SK-N-SH (cell line): ENCODE data around the gene DYRK1A. TPM values are rescaled to one million over a fixed set of nuclear protein-coding genes. Genes with fewer than 3 reads are reported as not detected.

Experiments
- CTCF ChIA-PET: fragments of 300-600, 350-600 bp; formaldehyde crosslinking; extraction: SDS; loops from one replicate; lab custom pipeline; 2021; lab: Yijun Ruan, JAX
- POLR2A ChIA-PET: fragments of 350-600 bp; sonication (Branson Sonifier 250); formaldehyde crosslinking; extraction: SDS; loops from one replicate; lab custom pipeline; 2020; ENCODE audit warnings: antibody characterized with exemption, inconsistent platforms; lab: Yijun Ruan, JAX
- DNase-seq: peaks from one replicate; pipeline ENCODE4 v3.0.0; 2012
- H2AFZ ChIP-seq: fragments of 200-600 bp; sonication (generic); 2 replicates; pipeline ENCODE4 v1.8.1; 2016; ENCODE audit warnings: antibody characterized with exemption, mild to moderate bottlenecking, low read depth
- H3F3A ChIP-seq: fragments of 200-600 bp; sonication (generic); replicated peaks from 2 replicates; pipeline ENCODE3; 2016; ENCODE audit warnings: antibody characterized with exemption, mild to moderate bottlenecking; ENCODE audit not compliant: insufficient read depth
- H3K27ac ChIP-seq, 2 experiments: fragments of 200-500 bp in 1 of 2; fragments of 200-600 bp in 1 of 2; sonication (Bioruptor generic) in 1 of 2; sonication (generic), shearing (Covaris generic) in 1 of 2; 2 replicates each; pipeline versions ENCODE4 v1.5.1 to v1.6.1; 2014 to 2016; ENCODE audit warnings: low read depth in 2 of 2, inconsistent platforms in 1 of 2, low read length in 1 of 2, mild to moderate bottlenecking in 1 of 2, mixed read lengths in 1 of 2
- H3K27me3 ChIP-seq: fragments of 200-600 bp; sonication (generic), shearing (Covaris generic); 2 replicates; pipeline ENCODE4 v1.6.1; 2016; ENCODE audit warnings: mixed run types; ENCODE audit not compliant: insufficient read depth
- H3K36me3 ChIP-seq, 2 experiments: fragments of 200-500 bp in 1 of 2; fragments of 200-600 bp in 1 of 2; sonication (Bioruptor generic) in 1 of 2; sonication (generic) in 1 of 2; replicated peaks in 1 of 2; 2 replicates each; pipeline versions ENCODE3 to v1.5.1; 2014 to 2016; ENCODE audit warnings: low read length in 1 of 2, mild to moderate bottlenecking in 1 of 2; ENCODE audit not compliant: insufficient read depth in 2 of 2, control insufficient read depth in 1 of 2
- H3K4me1 ChIP-seq, 2 experiments: fragments of 200-500 bp in 1 of 2; fragments of 200-600 bp in 1 of 2; sonication (Bioruptor generic) in 1 of 2; sonication (generic), shearing (Covaris generic) in 1 of 2; 2 replicates each; pipeline versions ENCODE4 v1.5.1 to v1.6.1; 2014 to 2016; ENCODE audit warnings: low read depth in 1 of 2, low read length in 1 of 2, mixed run types in 1 of 2; ENCODE audit not compliant: insufficient read depth in 2 of 2, control insufficient read depth in 1 of 2
- H3K4me2 ChIP-seq: fragments of 200-600 bp; sonication (generic), shearing (Covaris generic); 2 replicates; pipeline ENCODE4 v1.6.1; 2017; ENCODE audit warnings: mixed run types
- H3K4me3 ChIP-seq, 2 experiments: fragments of 200-500 bp in 1 of 2; fragments of 200-600 bp in 1 of 2; sonication (Bioruptor generic) in 1 of 2; sonication (generic), shearing (Covaris generic) in 1 of 2; 2 replicates each; pipeline versions ENCODE4 v1.5.1 to v1.8.1; 2014 to 2016; ENCODE audit warnings: low read depth in 2 of 2, inconsistent platforms in 1 of 2, low read length in 1 of 2, mild to moderate bottlenecking in 1 of 2, mixed read lengths in 1 of 2, moderate library complexity in 1 of 2
- H3K79me2 ChIP-seq: fragments of 200-600 bp; sonication (generic); 2 replicates; pipeline ENCODE4 v1.8.1; 2017; ENCODE audit warnings: mild to moderate bottlenecking; ENCODE audit not compliant: insufficient read depth
- H3K9ac ChIP-seq: fragments of 200-600 bp; sonication (generic); 2 replicates; pipeline ENCODE4 v1.6.1; 2017; ENCODE audit warnings: mixed run types
- H3K9me2 ChIP-seq: fragments of 200-600 bp; sonication (generic); 2 replicates; pipeline ENCODE4 v1.6.1; 2017; ENCODE audit warnings: mixed run types
- H3K9me3 ChIP-seq: fragments of 200-600 bp; sonication (generic); 2 replicates; pipeline ENCODE4 v1.6.1; 2017; ENCODE audit warnings: mixed run types, mild to moderate bottlenecking, moderate library complexity
- H4K20me1 ChIP-seq: fragments of 200-600 bp; sonication (generic); 2 replicates; pipeline ENCODE4 v1.6.1; 2017; ENCODE audit warnings: mild to moderate bottlenecking, mixed run types; ENCODE audit not compliant: insufficient read depth
- EZH2phosphoT487 ChIP-seq: fragments of 200-600 bp; sonication (generic); IDR thresholded peaks from 2 replicates; pipeline ENCODE4 v1.6.1; 2017; ENCODE audit warnings: low read depth, mixed run types, mild to moderate bottlenecking, antibody characterized with exemption, moderate library complexity, borderline replicate concordance
- FOSL2 ChIP-seq: IDR thresholded peaks from 2 replicates; pipeline ENCODE4 v1.4.0; 2012; ENCODE audit warnings: low read depth, mild to moderate bottlenecking, moderate library complexity, borderline replicate concordance
- FOXJ3 ChIP-seq: sonication (generic); formaldehyde crosslinking; IDR thresholded peaks from 2 replicates; pipeline ENCODE4 v1.5.1; 2020; ENCODE audit warnings: mild to moderate bottlenecking, missing genetic modification reagents
- IRF3 ChIP-seq: fragments of 150-350 bp; IDR thresholded peaks from 2 replicates; pipeline ENCODE4 v1.6.1; 2016; ENCODE audit warnings: mild to moderate bottlenecking, low read depth, low read length
- MAX ChIP-seq: IDR thresholded peaks from 2 replicates; pipeline ENCODE4 v1.4.0; 2012; ENCODE audit warnings: low read depth
- MXI1 ChIP-seq: IDR thresholded peaks from 2 replicates; pipeline ENCODE4 v1.6.1; 2012; ENCODE audit warnings: mild to moderate bottlenecking, low read depth, low read length, improper control_type of control experiment
- NFIC ChIP-seq: IDR thresholded peaks from 2 replicates; pipeline ENCODE4 v1.4.0; 2012; ENCODE audit warnings: borderline replicate concordance
- NRF1 ChIP-seq: IDR thresholded peaks from 2 replicates; pipeline ENCODE4 v1.6.1; 2012; ENCODE audit warnings: low read depth, mild to moderate bottlenecking, low read length
- POLR2AphosphoS5 ChIP-seq: IDR thresholded peaks from 2 replicates; pipeline ENCODE4 v1.6.1; 2012; ENCODE audit warnings: low read depth, low read length
- RCOR1 ChIP-seq: fragments of 150-350 bp; IDR thresholded peaks from 2 replicates; pipeline ENCODE4 v1.6.1; 2017; ENCODE audit warnings: antibody characterized with exemption, low read length
- REST ChIP-seq: IDR thresholded peaks from 2 replicates; pipeline ENCODE4 v1.6.1; 2012; ENCODE audit warnings: mild to moderate bottlenecking, low read depth, low read length, moderate library complexity
- TCF12 ChIP-seq: IDR thresholded peaks from 2 replicates; pipeline ENCODE4 v1.4.0; 2012
- TEAD4 ChIP-seq: IDR thresholded peaks from 2 replicates; pipeline ENCODE4 v1.4.0; 2012; ENCODE audit warnings: mild to moderate bottlenecking, borderline replicate concordance; ENCODE audit not compliant: insufficient read depth
- YY1 ChIP-seq: IDR thresholded peaks from 2 replicates; pipeline ENCODE4 v1.4.0; 2012; ENCODE audit warnings: low read depth, mild to moderate bottlenecking
- ZBTB33 ChIP-seq: IDR thresholded peaks from 2 replicates; pipeline ENCODE4 v1.4.0; 2012; ENCODE audit warnings: low read depth, borderline replicate concordance
- WGBS: methylation state at CpG from one replicate; pipeline ENCODE4 v1.1.6; 2017; ENCODE audit warnings: low lambda C conversion rate; 5-methylcytosine and 5-hydroxymethylcytosine counted together
- polyA plus RNA-seq, 3 experiments: library from polyadenylated mRNA; depleted of rRNA; stranded (reverse); fragments of >200 nt; gene quantifications; 2 replicates each; pipeline ENCODE4 v1.2.3, GENCODE V29; 2012

Gene DYRK1A
- polyA plus RNA-seq, 1 of the 3 experiments (the other 2 are of a cell fraction): 19.3 TPM

GRCh38 chr21:37342046-37342632 lies 24.4 kb upstream of the DYRK1A start:
- H3K27me3 ChIP-seq: no peaks in the 10 kb centered on the region
- TF ChIP-seq EZH2phosphoT487 (no peak), ZBTB33 (no peak), FOXJ3 (CRISPR knock-in tag) (no peak), MXI1 (no peak), TCF12 (no peak), NRF1 (no peak), YY1 (no peak)
- H2AFZ ChIP-seq: peak overlapping the region; percentile 90
- peak overlapping the region; percentile 61; the same call in 1 of the 2 replicates for H3K9ac ChIP-seq
- peak overlapping the region; percentile 65 for H3K4me2 ChIP-seq
- H3K36me3 ChIP-seq: no peaks in the 10 kb centered on the region
- no peak for DNase-seq
- peak overlapping the region; percentile 72 to 92 for H3K27ac ChIP-seq
- H3K9me3 ChIP-seq: no peaks in the 10 kb centered on the region
- WGBS: 77% methylated on average over 9 of the region's 9 CpGs
- CTCF ChIA-PET: no interaction called here
- H3F3A ChIP-seq: peaks cover 42% of the 10 kb centered on the region
- no peaks in the 10 kb centered on the region for H3K79me2 ChIP-seq
- H4K20me1 ChIP-seq: no peaks in the 10 kb centered on the region
- peaks cover 30% of the 10 kb centered on the region in 2 experiments for H3K4me1 ChIP-seq
- peak overlapping the region in 1 of 2 experiments; percentile 37; a peak in 1 of 4 replicates for H3K4me3 ChIP-seq
- POLR2A ChIA-PET: no interaction called here
- H3K9me2 ChIP-seq: no peaks in the 10 kb centered on the region

- no peak overlapping the region for H2AFZ ChIP-seq
- ChIA-PET CTCF (no interaction called here), POLR2A (no interaction called here)
- no peaks in the 10 kb centered on the region for H3K36me3 ChIP-seq
- H4K20me1 ChIP-seq: no peaks in the 10 kb centered on the region
- H3K27ac ChIP-seq: no peak overlapping the region
- peaks cover 2% of the 10 kb centered on the region for H3F3A ChIP-seq
- WGBS: 87% methylated on average over 2 of the region's 2 CpGs
- DNase-seq: no peak
- peaks cover 2 to 3% of the 10 kb centered on the region in 2 experiments; a peak in 2 of 4 replicates for H3K4me1 ChIP-seq
- H3K27me3 ChIP-seq: no peaks in the 10 kb centered on the region
- no peak overlapping the region for H3K4me3 ChIP-seq
- TF ChIP-seq IRF3 (no peak), FOSL2 (no peak), RCOR1 (no peak), MXI1 (no peak), TCF12 (no peak), NFIC (no peak), REST (no peak), ZBTB33 (no peak), POLR2AphosphoS5 (no peak), NRF1 (no peak), MAX (no peak), TEAD4 (no peak)
- no peak overlapping the region for H3K4me2 ChIP-seq
- no peak overlapping the region for H3K9ac ChIP-seq
- H3K9me3 ChIP-seq: peaks cover 29% of the 10 kb centered on the region
- no peaks in the 10 kb centered on the region for H3K79me2 ChIP-seq
- no peaks in the 10 kb centered on the region for H3K9me2 ChIP-seq
These were observed 19.6 kb upstream of the DYRK1A start for GRCh38 chr21:37346841-37347430.
